GM19239 (cell line): ENCODE results near the gene KLHL13.
"Not testable (repeated sequence)": the region's sequence is repeated elsewhere in the genome, so short reads cannot be mapped to it uniquely, and the experiment has no call there.

Experiments
- DNase-seq: peaks from one replicate; pipeline ENCODE4 v3.0.0; 2011; ENCODE audit warnings: low spot score; ENCODE audit not compliant: insufficient read length
- FAIRE-seq: peaks from 2 replicates; lab custom pipeline; 2011; peaks lifted over from hg19 to GRCh38; lab: Jason Lieb, UNC

The KLHL13 gene

GRCh38 chrX:118116713-118117550, at the start of gene KLHL13:
TSS of gene KLHL13 (minus strand) at chrX:118116810. CDS start at chrX:118028473, 88,337 bp downstream.
- no peak for FAIRE-seq

GRCh38 chrX:118164138-118164537, 47.5 kb upstream of the KLHL13 start:
- DNase-seq (no peak), FAIRE-seq (no peak)

More at GRCh38 chrX:118116713-118117550, at the start of gene KLHL13:
- DNase-seq = no peak

GRCh38 chrX:118156953-118157608, 40.5 kb upstream of the KLHL13 start:
- no peak for FAIRE-seq
- no peak for DNase-seq

- DNase-seq (no peak), FAIRE-seq (no peak)
These were observed 39.8 kb upstream of the KLHL13 start for GRCh38 chrX:118156254-118156952.

- DNase-seq (no peak), FAIRE-seq (no peak)
These were observed 36.7 kb upstream of the KLHL13 start for GRCh38 chrX:118153270-118153669.

- FAIRE-seq = no peak
- DNase-seq = no peak
These were observed 36.1 kb upstream of the KLHL13 start for GRCh38 chrX:118152721-118153120.

- FAIRE-seq (no peak), DNase-seq (no peak)
These were observed 32.1 kb upstream of the KLHL13 start for GRCh38 chrX:118148737-118149136.

- DNase-seq, FAIRE-seq: not testable (repeated sequence)
These were observed 31.2 kb upstream of the KLHL13 start for GRCh38 chrX:118147771-118148170.

GRCh38 chrX:118143578-118143977, 27.0 kb upstream of the KLHL13 start:
- DNase-seq (no peak), FAIRE-seq (no peak)

- FAIRE-seq = no peak
- DNase-seq = no peak
These were observed 14.7 kb upstream of the KLHL13 start for GRCh38 chrX:118131336-118131735.

GRCh38 chrX:118129681-118130080, 13.1 kb upstream of the KLHL13 start:
- FAIRE-seq (no peak), DNase-seq (no peak)

GRCh38 chrX:118128724-118129123, 12.1 kb upstream of the KLHL13 start:
- DNase-seq (no peak), FAIRE-seq (no peak)

- DNase-seq = no peak
- no peak for FAIRE-seq
These were observed 9.7 kb upstream of the KLHL13 start for GRCh38 chrX:118126286-118126685.

- FAIRE-seq, DNase-seq: not testable (repeated sequence)
These were observed 7.6 kb upstream of the KLHL13 start for GRCh38 chrX:118124243-118124642.

- FAIRE-seq (peak; percentile 49), DNase-seq (no peak)
These were observed 1.1 kb upstream of the KLHL13 start for GRCh38 chrX:118117741-118118140.

GRCh38 chrX:118115953-118116712, 477 bp downstream of the KLHL13 start:
- no peak for DNase-seq
- no peak for FAIRE-seq

- DNase-seq (no peak), FAIRE-seq (no peak)
These were observed 1.6 kb downstream of the KLHL13 start for GRCh38 chrX:118114971-118115370.

- DNase-seq (no peak), FAIRE-seq (no peak)
These were observed 7.5 kb downstream of the KLHL13 start for GRCh38 chrX:118109065-118109464.

GRCh38 chrX:118108304-118108703, 8.3 kb downstream of the KLHL13 start:
- DNase-seq (no peak), FAIRE-seq (no peak)

GRCh38 chrX:118100091-118100490, 16.5 kb downstream of the KLHL13 start:
- no peak for FAIRE-seq

More at GRCh38 chrX:118100091-118100490, 16.5 kb downstream of the KLHL13 start:
- DNase-seq = no peak
